H4 (cell line): Measurements from ENCODE around the gene UBQLN1. TPM values are rescaled to one million over a fixed set of nuclear protein-coding genes. Genes with fewer than 3 reads are reported as not detected.

Source experiments
- DNase-seq: peaks from one replicate; pipeline ENCODE4 v3.0.0-alpha.2; 2015; ENCODE audit warnings: low spot score
- total RNA-seq: library from RNA; depleted of rRNA; stranded (reverse); fragments of >200 nt; shearing (Covaris generic); gene quantifications from 2 replicates; pipeline ENCODE4 v1.2.3, GENCODE V29; 2014

UBQLN1 gene
- total RNA-seq, 1 experiment from 2014 or later: 94.6 TPM

GRCh38 chr9:83691492-83691891 is 16.3 kb downstream of the UBQLN1 start:
- DNase-seq: no peak

GRCh38 chr9:83688921-83689320 is 18.8 kb downstream of the UBQLN1 start:
- no peak for DNase-seq

DNA sequence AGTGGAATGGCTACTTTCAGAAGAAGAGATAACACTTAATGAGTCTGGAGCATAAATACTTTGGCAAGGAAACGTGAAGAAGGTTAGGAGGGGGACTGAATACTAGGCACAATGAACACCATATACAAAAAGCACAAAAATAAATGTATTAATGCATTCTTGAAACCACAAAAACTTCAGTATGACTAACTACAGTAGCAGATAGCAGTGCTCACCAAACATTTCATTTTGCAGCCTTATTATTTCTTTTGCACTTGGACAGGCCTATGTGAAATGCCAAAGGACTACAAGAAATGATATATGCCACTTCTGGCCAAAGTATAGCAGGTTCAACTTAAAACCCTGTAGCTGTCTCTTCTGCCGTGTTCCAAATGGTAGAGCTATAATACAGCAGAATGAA is 26.3 kb downstream of the UBQLN1 start:
- DNase-seq: no peak

GRCh38 chr9:83680233-83680632 is 27.5 kb downstream of the UBQLN1 start:
- DNase-seq: no peak

DNA sequence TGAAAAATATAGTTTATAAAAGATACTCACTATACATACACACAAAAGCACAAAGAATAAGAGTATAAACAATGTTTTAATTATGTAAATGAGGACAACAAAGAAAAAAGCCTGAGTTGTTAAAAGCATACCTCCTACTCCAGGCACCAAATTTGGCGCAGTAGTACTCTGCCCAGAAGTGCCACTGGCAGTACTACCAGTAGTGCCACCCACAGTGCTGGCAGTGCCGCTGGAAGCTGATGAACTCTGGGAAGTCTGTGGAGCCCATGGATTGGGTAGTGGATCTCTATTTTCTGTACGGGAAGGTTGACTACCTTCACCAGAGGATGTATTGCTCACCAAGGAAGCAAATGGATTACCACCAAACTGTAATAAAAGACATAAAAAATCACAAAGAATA is 30.2 kb downstream of the UBQLN1 start:
- DNase-seq: no peak

GRCh38 chr9:83675466-83675865 is 32.3 kb downstream of the UBQLN1 start:
- no peak for DNase-seq

DNA sequence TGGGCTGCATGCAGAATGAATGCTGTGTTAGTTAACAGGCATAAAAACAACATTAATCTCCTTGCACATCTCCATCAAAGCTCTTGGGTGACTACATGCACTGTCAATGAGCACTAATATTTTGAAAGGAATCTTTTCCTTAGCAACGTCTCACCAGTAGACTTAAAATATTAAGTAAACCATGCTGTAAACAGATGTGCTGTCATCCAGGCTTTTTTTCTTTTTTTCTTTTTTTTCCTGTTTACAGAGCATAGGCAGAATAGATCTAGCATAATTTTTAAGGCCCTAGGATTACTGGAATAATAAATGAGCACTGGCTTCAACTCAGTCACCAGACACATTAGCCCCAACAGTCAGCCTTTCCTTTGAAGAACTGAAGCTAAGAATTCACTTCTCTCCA is 36.3 kb downstream of the UBQLN1 start:
- no peak for DNase-seq

DNA sequence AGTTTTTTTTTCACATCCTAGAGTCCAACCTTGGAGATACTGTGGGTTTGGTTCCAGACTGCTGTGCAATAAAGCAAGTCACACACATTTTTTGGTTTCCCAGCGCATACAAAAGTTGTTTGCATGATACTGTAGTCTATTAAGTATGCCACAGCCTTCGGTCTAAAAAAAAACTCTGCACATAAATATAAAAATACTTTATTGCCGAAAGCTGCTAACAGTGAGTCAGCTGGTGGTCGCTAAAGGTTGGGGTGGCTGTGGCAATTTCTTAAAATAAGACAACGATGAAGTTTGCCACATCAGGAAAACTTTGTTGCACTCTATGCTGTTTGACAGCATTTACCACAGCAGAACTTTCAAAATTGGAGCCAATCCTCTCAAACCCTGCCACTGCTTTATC is 37.4 kb downstream of the UBQLN1 start:
- no peak for DNase-seq

GRCh38 chr9:83669067-83669466 is 38.7 kb downstream of the UBQLN1 start:
- DNase-seq: no peak

- no peak for DNase-seq
Observed at GRCh38 chr9:83665580-83666200, 42.1 kb downstream of the UBQLN1 start.

- DNase-seq: no peak
Observed at GRCh38 chr9:83662933-83663332, 44.8 kb downstream of the UBQLN1 start.

GRCh38 chr9:83656952-83657351 is 50.8 kb downstream of the UBQLN1 start:
- DNase-seq: no peak

DNA sequence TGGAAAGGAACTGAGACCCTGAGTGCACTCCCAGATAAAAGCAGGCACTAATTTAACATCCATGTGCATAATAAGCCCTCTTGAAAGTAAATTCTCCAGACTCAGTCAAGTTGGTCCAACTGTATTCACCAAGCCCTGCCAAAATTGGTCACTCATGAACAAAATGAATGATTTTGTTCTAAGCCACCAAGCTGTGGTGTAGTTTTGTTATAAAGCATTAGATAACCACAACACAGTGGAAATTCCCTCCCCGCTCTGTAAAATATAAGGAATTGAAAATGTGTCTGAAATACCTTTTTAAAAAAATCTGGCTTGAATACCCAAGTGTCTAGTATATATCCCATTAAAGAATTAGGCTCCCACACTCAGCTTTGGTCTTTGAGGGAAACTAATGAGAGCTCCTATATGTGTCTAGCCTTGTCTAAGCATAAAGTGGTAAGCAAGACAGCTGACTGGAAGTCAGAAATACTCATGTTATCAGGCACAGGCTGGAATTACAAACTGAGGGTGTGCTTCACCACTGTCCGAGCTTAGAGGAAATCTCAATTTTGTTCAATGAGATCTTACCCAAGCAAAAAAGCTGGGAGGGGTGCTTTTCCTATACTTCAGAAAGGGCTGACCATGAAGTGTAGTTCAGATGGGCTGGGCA is 51.6 kb downstream of the UBQLN1 start:
- no peak for DNase-seq

GRCh38 chr9:83655433-83655832 is 52.3 kb downstream of the UBQLN1 start:
- no peak for DNase-seq

DNA sequence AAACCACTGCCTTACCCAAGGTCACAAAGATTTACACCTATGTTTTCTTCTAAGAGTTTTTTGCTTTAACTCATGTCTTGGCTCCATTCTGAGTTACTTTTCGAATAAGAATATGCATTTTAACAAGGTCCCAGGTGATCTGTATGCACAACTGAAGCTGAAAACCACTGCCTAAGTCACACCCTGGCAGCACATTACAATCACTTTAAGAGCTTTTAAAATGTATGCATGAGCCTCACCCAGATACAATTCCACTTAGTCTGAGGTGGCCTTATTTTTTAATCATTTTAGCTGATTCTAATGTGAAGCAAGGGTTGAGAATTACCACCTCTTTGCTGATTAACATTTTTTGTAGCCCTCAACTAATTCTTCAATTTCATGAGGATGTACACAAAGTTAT is 55.3 kb downstream of the UBQLN1 start:
- no peak for DNase-seq

DNA sequence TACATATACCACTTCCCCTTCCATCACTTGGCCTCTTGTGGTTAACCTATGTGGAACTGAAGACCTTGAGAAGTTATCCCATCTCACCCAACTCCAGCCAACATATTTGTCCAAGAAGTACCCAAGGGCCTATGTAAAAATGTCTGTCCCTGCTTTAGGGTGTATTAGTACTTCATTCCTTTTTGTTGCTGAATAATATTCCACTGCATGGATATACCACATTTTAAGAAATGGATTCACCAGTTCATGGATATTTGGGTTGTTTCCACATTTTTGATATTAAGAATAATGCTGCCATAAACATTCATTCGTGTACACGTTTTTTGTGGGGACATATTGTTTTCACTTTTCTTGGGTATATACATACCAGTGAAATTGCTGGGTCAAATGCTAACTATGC is 56.2 kb downstream of the UBQLN1 start:
- DNase-seq: no peak

DNA sequence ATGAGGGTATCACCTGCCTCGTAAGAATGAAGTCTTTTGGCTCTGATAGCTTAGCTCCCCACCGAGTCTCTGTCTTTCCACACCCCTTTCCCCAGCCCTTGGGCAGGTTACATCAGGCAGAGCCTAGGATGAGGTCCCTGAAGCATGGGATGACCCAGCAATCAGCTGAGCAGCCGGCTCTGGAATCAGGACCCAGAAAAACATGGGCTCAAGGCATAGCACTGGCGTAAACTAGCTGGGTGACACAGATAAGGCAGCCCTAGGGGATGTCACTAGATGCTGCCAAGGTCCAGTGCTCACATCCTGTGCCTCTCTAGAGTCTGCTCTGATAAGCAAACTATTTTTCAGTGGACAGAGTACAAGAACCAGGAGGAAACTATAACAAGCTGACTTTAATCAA is 58.2 kb downstream of the UBQLN1 start:
- DNase-seq: no peak

DNA sequence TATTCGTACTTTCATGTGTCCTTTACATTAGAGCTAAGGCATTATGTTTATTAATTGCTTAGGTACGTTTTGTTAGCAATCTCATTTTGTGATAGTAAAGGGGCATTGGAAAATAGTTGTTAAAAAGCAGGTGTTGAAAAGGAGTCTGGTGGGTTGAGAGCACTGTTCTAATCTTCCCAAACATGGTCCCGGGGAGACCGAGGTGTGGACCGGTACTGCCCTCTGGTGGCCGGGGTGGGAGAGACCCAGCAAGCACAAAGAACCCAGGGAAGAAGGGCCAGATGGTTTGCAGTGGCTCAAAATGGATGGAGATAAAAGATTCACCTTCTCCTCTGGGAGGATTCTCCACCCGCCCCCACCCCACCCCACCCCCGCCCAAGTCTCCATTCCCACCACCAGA is 58.7 kb downstream of the UBQLN1 start:
- peak; percentile 38 for DNase-seq

DNA sequence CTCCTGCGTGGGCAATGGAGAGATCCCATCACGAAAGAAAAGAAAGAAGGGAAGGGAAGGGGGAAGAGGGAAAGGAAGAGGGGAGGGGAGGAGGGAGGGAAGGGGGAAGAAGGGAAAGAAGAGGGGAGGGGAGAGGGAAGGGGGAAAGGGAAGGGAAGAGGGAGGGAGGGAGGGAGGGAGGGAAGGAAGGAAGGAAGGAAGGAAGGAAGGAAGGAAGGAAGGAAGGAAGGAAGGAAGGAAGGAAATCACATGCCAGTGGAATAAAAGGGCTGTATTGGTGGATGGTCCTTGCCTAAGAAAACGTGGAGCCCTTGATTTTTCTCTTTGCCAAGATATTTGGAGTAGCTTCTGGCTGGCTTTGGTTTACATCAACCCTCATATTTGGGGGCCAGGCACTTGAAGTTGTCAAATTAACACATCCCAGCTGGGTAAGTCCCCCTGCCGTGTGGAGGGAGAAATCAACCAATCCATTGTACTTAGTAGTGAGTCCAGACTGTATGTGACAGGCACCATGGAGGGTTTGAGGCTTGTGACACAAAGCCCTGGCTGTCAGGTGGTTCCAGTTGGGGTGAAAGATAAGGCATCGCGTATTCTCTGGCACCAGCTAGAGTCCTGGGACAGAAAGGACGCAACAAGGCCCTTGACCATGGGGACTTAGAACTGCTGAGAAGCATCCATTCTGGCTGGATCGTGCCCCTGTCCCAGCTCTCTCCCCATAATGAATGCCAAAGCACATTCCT is 61.1 kb downstream of the UBQLN1 start:
- no peak for DNase-seq

DNA sequence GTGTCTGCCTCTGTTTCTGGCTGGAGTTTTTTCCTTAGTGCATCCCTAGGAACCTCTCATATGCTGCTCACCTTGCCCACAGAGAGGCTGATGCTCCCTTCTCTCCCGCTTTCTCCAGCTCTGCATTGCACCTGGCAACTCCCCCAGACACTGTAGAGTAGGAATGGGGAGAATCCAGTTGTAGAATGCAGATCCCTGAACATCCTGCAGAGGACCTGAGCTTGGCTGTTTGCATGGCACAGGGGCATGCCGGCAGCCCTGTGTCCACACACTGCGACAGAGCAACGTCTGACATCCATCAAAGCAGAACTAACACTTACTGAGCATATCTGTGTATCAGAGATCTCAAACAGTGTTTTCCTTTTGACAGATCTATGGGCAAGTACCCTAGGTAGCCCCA is 65.0 kb downstream of the UBQLN1 start:
- DNase-seq: no peak

DNA sequence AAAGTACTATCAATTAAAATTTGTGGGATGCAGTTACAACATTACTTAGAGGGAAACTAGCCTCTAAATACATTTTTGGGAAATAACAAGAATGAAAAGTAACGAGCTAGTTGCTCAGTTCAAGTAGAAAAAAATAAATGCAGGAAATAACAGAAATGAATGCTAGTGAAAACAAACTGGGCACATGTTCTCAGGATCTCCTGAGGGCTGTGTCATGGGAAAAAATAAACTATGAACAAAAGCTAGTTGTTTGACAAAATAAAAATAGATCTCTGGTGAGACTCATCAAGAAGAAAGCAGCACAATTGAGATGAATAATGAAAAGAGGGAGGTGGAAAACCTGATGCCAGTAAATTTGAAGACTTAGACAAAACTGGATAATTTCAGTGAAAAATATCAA is 68.5 kb downstream of the UBQLN1 start:
- no peak for DNase-seq

DNA sequence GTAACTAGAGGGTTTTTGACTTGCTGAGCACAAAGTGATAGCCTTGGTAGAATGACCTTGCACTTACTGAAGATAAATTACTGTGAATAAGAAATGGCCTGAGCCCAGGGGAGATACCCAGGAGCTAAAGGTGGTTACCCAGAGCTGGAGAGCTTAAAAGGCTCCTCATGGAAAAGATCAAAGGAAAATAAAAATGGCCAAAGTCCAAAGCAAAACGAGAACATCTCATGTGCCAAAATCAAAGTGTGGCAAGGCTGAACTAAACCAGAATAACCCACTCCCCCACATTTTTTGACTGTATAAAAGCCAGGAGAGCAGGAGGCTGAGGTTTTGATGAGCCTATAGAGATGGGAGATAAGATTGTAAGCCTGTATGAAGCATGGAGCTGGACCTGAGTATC is 70.4 kb downstream of the UBQLN1 start:
- no peak for DNase-seq

GRCh38 chr9:83636813-83637212 is 70.9 kb downstream of the UBQLN1 start:
- DNase-seq: no peak
